HepG2 (cell line): ENCODE data around the gene BPIFA1. TPM values are rescaled to one million over a fixed set of nuclear protein-coding genes. Genes with fewer than 3 reads are reported as not detected.

Experiments
- ATM ChIP-seq: fragments of 450-650 bp; IDR thresholded peaks from 2 replicates; pipeline ENCODE4 v1.7.1; 2017; ENCODE audit warnings: mild to moderate bottlenecking, borderline replicate concordance
- DPF2 ChIP-seq: sonication (generic); formaldehyde crosslinking; IDR thresholded peaks from 2 replicates; pipeline ENCODE4 v1.4.0; 2020; ENCODE audit warnings: mild to moderate bottlenecking, low read depth, missing genetic modification reagents, borderline replicate concordance
- ELF3 ChIP-seq: IDR thresholded peaks from 2 replicates; pipeline ENCODE4 v1.6.1; 2016; ENCODE audit warnings: missing genetic modification reagents, missing compliant biosample characterization
- HDAC1 ChIP-seq: sonication (generic); formaldehyde crosslinking; IDR thresholded peaks from 2 replicates; pipeline ENCODE4 v1.5.1; 2020; ENCODE audit warnings: mild to moderate bottlenecking, missing genetic modification reagents
- KDM5B ChIP-seq: sonication (generic); formaldehyde crosslinking; IDR thresholded peaks from 2 replicates; pipeline ENCODE4 v1.4.0; 2020; ENCODE audit warnings: missing genetic modification reagents, mild to moderate bottlenecking, borderline replicate concordance
- NR0B2 ChIP-seq: sonication (generic); formaldehyde crosslinking; IDR thresholded peaks from 2 replicates; pipeline ENCODE4 v1.4.0; 2020; ENCODE audit warnings: mild to moderate bottlenecking, missing genetic modification reagents
- PAXIP1 ChIP-seq: sonication (generic); formaldehyde crosslinking; conservative IDR thresholded peaks from 2 replicates; pipeline ENCODE4 v1.4.0; 2020; ENCODE audit warnings: mild to moderate bottlenecking, missing genetic modification reagents, moderate library complexity
- PITX1 ChIP-seq: sonication (generic); formaldehyde crosslinking; IDR thresholded peaks from 2 replicates; pipeline ENCODE4 v1.5.1; 2020; ENCODE audit warnings: mild to moderate bottlenecking, missing genetic modification reagents
- SNAPC4 ChIP-seq: sonication (generic); formaldehyde crosslinking; IDR thresholded peaks from 2 replicates; pipeline ENCODE4 v1.4.0; 2020; ENCODE audit warnings: mild to moderate bottlenecking, missing genetic modification reagents
- SOX13 ChIP-seq, 3 experiments: fragments of 450-650 bp in 1 of 3; sonication (generic) in 1 of 3; formaldehyde crosslinking in 1 of 3; IDR thresholded peaks in 2 of 3; conservative IDR thresholded peaks in 1 of 3; 2 replicates each; pipeline versions ENCODE4 v1.5.0 to v1.6.1; 2016 to 2020; ENCODE audit warnings: antibody characterized with exemption in 1 of 3, mild to moderate bottlenecking in 1 of 3, missing compliant biosample characterization in 1 of 3, missing genetic modification reagents in 1 of 3, moderate library complexity in 1 of 3
- TSC22D2 ChIP-seq: sonication (generic); formaldehyde crosslinking; IDR thresholded peaks from 2 replicates; pipeline ENCODE4 v1.5.1; 2020; ENCODE audit warnings: missing genetic modification reagents, mild to moderate bottlenecking, borderline replicate concordance
- YY1 ChIP-seq: IDR thresholded peaks from 2 replicates; pipeline ENCODE4 v1.6.1; 2011; ENCODE audit warnings: low read length, low read depth, moderate library complexity, mild to moderate bottlenecking; ENCODE audit not compliant: insufficient read depth, insufficient replicate concordance
- ZBTB38 ChIP-seq: sonication (generic); formaldehyde crosslinking; IDR thresholded peaks from 2 replicates; pipeline ENCODE4 v1.5.1; 2020; ENCODE audit warnings: mild to moderate bottlenecking, missing genetic modification reagents
- ZNF883 ChIP-seq: sonication (generic); formaldehyde crosslinking; IDR thresholded peaks from 2 replicates; pipeline ENCODE4 v1.5.1; 2020; ENCODE audit warnings: mild to moderate bottlenecking, missing genetic modification reagents; ENCODE audit errors: not compliant biosample characterization
- polyA plus RNA-seq, 8 experiments: library from polyadenylated mRNA; depleted of rRNA in 3 of 8; stranded (reverse) in 7 of 8; unstranded in 1 of 8; fragments of >200 nt; fragmentation: Illumina TruSeq in 4 of 8; extraction: Trizol in 4 of 8; gene quantifications; 2 replicates each; pipeline versions ENCODE4 v1.2.1 to v1.2.3, GENCODE V29; 2011 to 2016; ENCODE audit warnings: low read depth in 4 of 8, missing spikeins in 1 of 8, mixed read lengths in 1 of 8; ENCODE audit not compliant: insufficient read depth in 1 of 8
- total RNA-seq, 5 experiments: library from RNA; depleted of rRNA; stranded (reverse); fragments of >200 nt; fragmentation: Illumina TruSeq; extraction: Trizol; gene quantifications; 2 replicates each; pipeline ENCODE4 v1.2.3, GENCODE V29; 2016; ENCODE audit warnings: low read depth in 1 of 5

Gene BPIFA1
- total and polyA plus RNA-seq, 2 of the 13 experiments (the other 11 are each of a cell fraction or from before 2014, with no cell fraction given), result not detected

- TF ChIP-seq SOX13 (IDR thresholded peaks at IDR 0.05), result no peak
- peak in 1 of 2 experiments; percentile 33; a peak in 1 of 4 replicates for TF ChIP-seq SOX13 (CRISPR knock-in tag; conservative IDR thresholded peaks at IDR 0.05 in 1 of 2, IDR thresholded peaks at IDR 0.05 in 1 of 2)
- TF ChIP-seq YY1, result no peak
- TF ChIP-seq HDAC1 (CRISPR knock-in tag), result 0 out of 2 replicates have a peak, but pooled peaks have one; percentile 13
- peak; percentile 52; the same call in 1 of the 2 replicates for TF ChIP-seq ZBTB38 (CRISPR knock-in tag)
- no peak for TF ChIP-seq ATM
- TF ChIP-seq PAXIP1 (CRISPR knock-in tag), result peak; percentile 63
- peak; percentile 49; the same call in 1 of the 2 replicates for TF ChIP-seq ELF3 (CRISPR knock-in tag)
- TF ChIP-seq ZNF883 (CRISPR knock-in tag), result peak; percentile 39
- 0 out of 2 replicates have a peak, but pooled peaks have one; percentile 45 for TF ChIP-seq SNAPC4
- TF ChIP-seq PITX1 (CRISPR knock-in tag), result peak; percentile 56; the same call in 1 of the 2 replicates
- peak; percentile 51; the same call in 1 of the 2 replicates for TF ChIP-seq DPF2 (CRISPR knock-in tag)
- no peak for TF ChIP-seq NR0B2
- peak; percentile 72; the same call in 1 of the 2 replicates for TF ChIP-seq TSC22D2 (CRISPR knock-in tag)
- TF ChIP-seq KDM5B (CRISPR knock-in tag), result peak; percentile 80
Measured at GRCh38 chr20:33282991-33283555, 47.3 kb downstream of the BPIFA1 start, which contains the start of gene BPIFB1 (continued).
